ENCODE results near the gene GRK3. TPM values are rescaled to one million over a fixed set of nuclear protein-coding genes. Genes with fewer than 3 reads are reported as not detected.
"Not testable (repeated sequence)": the region's sequence is repeated elsewhere in the genome, so short reads cannot be mapped to it uniquely, and the experiment has no call there.

GRK3 gene
- total and polyA plus RNA-seq, 10 of the 15 experiments (the other 5 are each of a cell fraction or from before 2014, with no cell fraction given) = 3.1 to 35.1 (median 14.7) TPM

DNA sequence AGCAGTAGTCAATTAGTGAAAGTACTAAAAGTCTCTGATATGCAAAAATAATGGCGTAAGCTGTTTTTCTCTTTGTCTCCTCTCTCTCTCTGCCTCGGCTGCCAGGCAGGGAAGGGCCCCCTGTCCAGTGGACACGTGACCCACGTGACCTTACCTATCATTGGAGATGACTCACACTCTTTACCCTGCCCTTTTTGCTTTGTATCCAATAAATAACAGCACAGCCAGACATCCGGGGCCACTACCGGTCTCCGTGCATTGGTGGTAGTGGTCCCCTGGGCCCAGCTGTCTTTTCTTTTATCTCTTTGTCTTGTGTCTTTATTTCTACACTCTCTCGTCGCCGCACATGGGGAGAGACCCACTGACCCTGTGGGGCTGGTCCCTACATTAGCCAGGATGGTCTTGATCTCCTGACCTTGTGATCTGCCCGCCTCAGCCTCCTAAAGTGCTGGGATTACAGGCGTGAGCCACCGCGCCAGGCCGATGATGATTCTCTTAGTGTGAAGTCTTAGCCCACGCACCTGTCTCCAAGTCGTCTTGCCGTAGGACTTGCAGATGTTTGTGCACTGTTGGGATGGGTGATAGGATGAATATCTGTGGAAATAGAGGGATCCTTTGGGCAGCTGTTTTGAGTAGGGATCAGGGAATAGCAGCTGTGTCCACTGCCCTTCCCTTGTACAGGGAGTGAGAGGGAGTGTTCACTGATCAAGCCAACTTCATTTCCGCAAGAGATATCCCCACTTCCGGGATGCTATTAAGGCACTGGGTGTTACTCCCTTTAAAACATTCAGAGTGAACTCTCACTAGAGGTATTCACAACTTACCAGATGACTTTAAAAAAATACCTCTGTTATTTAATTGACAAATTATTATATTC lies 61.5 kb downstream of the GRK3 start:
- H3K27me3 ChIP-seq (replicated peaks in 1 of 2; ENCODE audit: control insufficient read depth in 2 of 2, insufficient read depth in 2 of 2, low read length in 1 of 2); ATAC-seq; POLR2A ChIA-PET; DNase-seq (ENCODE audit: low read depth, low spot score); H2AFZ ChIP-seq (ENCODE audit: control insufficient read depth, low read depth, low read length); H3K9ac ChIP-seq (ENCODE audit: control insufficient read depth, insufficient read depth, low read length); intact Hi-C loops (cut with micrococcal nuclease; ENCODE audit: unreplicated experiment); FAIRE-seq; H3K9me3 ChIP-seq (replicated peaks; ENCODE audit: control insufficient read depth, insufficient read depth, low read length); in situ Hi-C loops (cut with MboI); H3K36me3 ChIP-seq (ENCODE audit: control insufficient read depth in 2 of 2, insufficient read depth in 2 of 2, low read length in 1 of 2); BruUV-seq (replicated peaks); H3K4me2 ChIP-seq (ENCODE audit: control insufficient read depth, insufficient read depth); H3K4me3 ChIP-seq; H4K20me1 ChIP-seq (ENCODE audit: control insufficient read depth, insufficient read depth); H3K27ac ChIP-seq (ENCODE audit: control insufficient read depth, insufficient read depth): not testable (repeated sequence)
- CTCF ChIA-PET = interaction anchor here (1.7 to 2.0 kb wide), 2 partner anchors 56 to 76 kb away, joined by 4 to 7 read pairs; no protein-coding TSS in a partner anchor
- H3K79me2 ChIP-seq (ENCODE audit: control insufficient read depth, insufficient read depth, low read length) = peaks cover 11% of the 10 kb centered on the region
- SMC1A ChIA-PET (ENCODE audit: uncharacterized antibody, unreplicated experiment) = interaction anchor here (1.4 to 7.8 kb wide), 3 partner anchors 29 to 57 kb away, joined by 3 to 61 read pairs (median 5); no protein-coding TSS in a partner anchor
- H3K4me1 ChIP-seq (ENCODE audit: control insufficient read depth, insufficient read depth, low read length) = peaks cover 43% of the 10 kb centered on the region
- TF ChIP-seq RAD51 (IDR thresholded peaks at IDR 0.05) (peak; percentile 84), BHLHE40 (IDR thresholded peaks at IDR 0.05; ENCODE audit: borderline replicate concordance in 1 of 2, low read depth in 2 of 2, low read length in 1 of 2) (peak in 1 of 2 experiments; percentile 69; a peak in 2 of 4 replicates)
- 70% methylated on average over 20 of the region's 20 CpGs for WGBS (ENCODE audit: insufficient coverage, insufficient replicate concordance, low lambda C conversion rate, missing lambda C conversion rate)
- RAD21 ChIA-PET (ENCODE audit: unreplicated experiment) = interaction anchor here (1.1 kb wide), 1 partner anchor 147 kb away, joined by 3 read pairs; no protein-coding TSS in a partner anchor

DNA sequence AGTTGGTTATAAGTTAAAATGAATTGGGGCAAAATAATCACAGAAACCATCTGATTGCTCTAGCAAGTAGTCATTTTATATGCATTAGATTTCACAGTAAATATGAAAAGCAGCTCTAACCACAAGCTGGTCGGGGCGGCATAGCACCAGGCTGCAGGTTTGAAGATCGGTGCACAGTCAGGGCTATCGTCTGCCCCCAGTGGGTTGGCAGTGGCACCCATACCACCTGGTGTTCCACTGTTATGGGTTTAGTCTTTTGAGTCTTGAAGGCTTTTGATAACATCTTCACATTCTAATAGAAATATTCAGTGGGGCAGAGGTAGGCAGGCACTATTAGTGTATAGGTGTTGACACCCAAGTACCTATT lies 62.1 kb downstream of the GRK3 start:
- in situ Hi-C loops (cut with MboI) (no loop called here), intact Hi-C loops (cut with micrococcal nuclease; ENCODE audit: unreplicated experiment) (no loop called here)
- Histone ChIP-seq H3K9me3 (replicated peaks; ENCODE audit: control insufficient read depth, insufficient read depth, low read length) (no peaks in the 10 kb centered on the region), H2AFZ (ENCODE audit: control insufficient read depth, low read depth, low read length) (no peak overlapping the region), H3K36me3 (ENCODE audit: control insufficient read depth in 2 of 2, insufficient read depth in 2 of 2, low read length in 1 of 2) (no peaks in the 10 kb centered on the region), H3K4me1 (ENCODE audit: control insufficient read depth, insufficient read depth, low read length) (peaks cover 40% of the 10 kb centered on the region), H3K4me2 (ENCODE audit: control insufficient read depth, insufficient read depth) (no peak overlapping the region), H3K9ac (ENCODE audit: control insufficient read depth, insufficient read depth, low read length) (no peak overlapping the region), H3K79me2 (ENCODE audit: control insufficient read depth, insufficient read depth, low read length) (peaks cover 11% of the 10 kb centered on the region), H3K27ac (ENCODE audit: control insufficient read depth, insufficient read depth) (no peak overlapping the region), H4K20me1 (ENCODE audit: control insufficient read depth, insufficient read depth) (no peaks in the 10 kb centered on the region), H3K4me3 (no peak overlapping the region), H3K27me3 (replicated peaks in 1 of 2; ENCODE audit: control insufficient read depth in 2 of 2, insufficient read depth in 2 of 2, low read length in 1 of 2) (no peaks in the 10 kb centered on the region)
- ATAC-seq = no peak
- no peak for DNase-seq (ENCODE audit: low read depth, low spot score)
- ChIA-PET CTCF (interaction anchor here (1.7 to 2.0 kb wide), 2 partner anchors 57 to 76 kb away, joined by 4 to 7 read pairs; no protein-coding TSS in a partner anchor), RAD21 (ENCODE audit: unreplicated experiment) (interaction anchor here (1.1 to 1.2 kb wide), 2 partner anchors 53 to 147 kb away, joined by 3 read pairs; no protein-coding TSS in a partner anchor), POLR2A (no interaction called here), SMC1A (ENCODE audit: uncharacterized antibody, unreplicated experiment) (interaction anchor here (0.9 to 7.8 kb wide), 4 partner anchors 30 to 146 kb away, joined by 3 to 61 read pairs (median 5); no protein-coding TSS in a partner anchor)
- no TSS peak for BruUV-seq (replicated peaks)
- WGBS (ENCODE audit: insufficient coverage, insufficient replicate concordance, low lambda C conversion rate, missing lambda C conversion rate) = 61% methylated on average over 4 of the region's 4 CpGs
- TF ChIP-seq BRCA1 (IDR thresholded peaks at IDR 0.05; ENCODE audit: low read depth, low read length) (no peak), NBN (IDR thresholded peaks at IDR 0.05) (no peak), PAX5 (IDR thresholded peaks at IDR 0.05; ENCODE audit: borderline replicate concordance, low read depth, low read length) (no peak), POU2F2 (IDR thresholded peaks at IDR 0.05; ENCODE audit: borderline replicate concordance, low read depth, low read length) (no peak), ATF7 (IDR thresholded peaks at IDR 0.05; ENCODE audit: low read depth) (no peak), ZNF207 (IDR thresholded peaks at IDR 0.05; ENCODE audit: borderline replicate concordance) (no peak), BACH1 (IDR thresholded peaks at IDR 0.05; ENCODE audit: borderline replicate concordance) (no peak)
- TF ChIP-seq, protein P1, sequence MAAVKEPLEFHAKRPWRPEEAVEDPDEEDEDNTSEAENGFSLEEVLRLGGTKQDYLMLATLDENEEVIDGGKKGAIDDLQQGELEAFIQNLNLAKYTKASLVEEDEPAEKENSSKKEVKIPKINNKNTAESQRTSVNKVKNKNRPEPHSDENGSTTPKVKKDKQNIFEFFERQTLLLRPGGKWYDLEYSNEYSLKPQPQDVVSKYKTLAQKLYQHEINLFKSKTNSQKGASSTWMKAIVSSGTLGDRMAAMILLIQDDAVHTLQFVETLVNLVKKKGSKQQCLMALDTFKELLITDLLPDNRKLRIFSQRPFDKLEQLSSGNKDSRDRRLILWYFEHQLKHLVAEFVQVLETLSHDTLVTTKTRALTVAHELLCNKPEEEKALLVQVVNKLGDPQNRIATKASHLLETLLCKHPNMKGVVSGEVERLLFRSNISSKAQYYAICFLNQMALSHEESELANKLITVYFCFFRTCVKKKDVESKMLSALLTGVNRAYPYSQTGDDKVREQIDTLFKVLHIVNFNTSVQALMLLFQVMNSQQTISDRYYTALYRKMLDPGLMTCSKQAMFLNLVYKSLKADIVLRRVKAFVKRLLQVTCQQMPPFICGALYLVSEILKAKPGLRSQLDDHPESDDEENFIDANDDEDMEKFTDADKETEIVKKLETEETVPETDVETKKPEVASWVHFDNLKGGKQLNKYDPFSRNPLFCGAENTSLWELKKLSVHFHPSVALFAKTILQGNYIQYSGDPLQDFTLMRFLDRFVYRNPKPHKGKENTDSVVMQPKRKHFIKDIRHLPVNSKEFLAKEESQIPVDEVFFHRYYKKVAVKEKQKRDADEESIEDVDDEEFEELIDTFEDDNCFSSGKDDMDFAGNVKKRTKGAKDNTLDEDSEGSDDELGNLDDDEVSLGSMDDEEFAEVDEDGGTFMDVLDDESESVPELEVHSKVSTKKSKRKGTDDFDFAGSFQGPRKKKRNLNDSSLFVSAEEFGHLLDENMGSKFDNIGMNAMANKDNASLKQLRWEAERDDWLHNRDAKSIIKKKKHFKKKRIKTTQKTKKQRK (IDR thresholded peaks at IDR 0.05; ENCODE audit: low read depth, low read length) = no peak
- no peak for FAIRE-seq

Data from GM12878 (cell line).